Uterus (tissue), 4 donors: Measurements from ENCODE around the gene MMS22L. TPM values are rescaled to one million over a fixed set of nuclear protein-coding genes. Genes with fewer than 3 reads are reported as not detected.

Source experiments
- DNase-seq, 2 donors: peaks; one replicate each; pipeline ENCODE4 v3.0.0-alpha.2; 2019 to 2020
- H3K27ac ChIP-seq, 2 donors: fragments of 200-600 bp; sonication (generic); 1 replicate in 1 of 2; 2 replicates in 1 of 2; pipeline ENCODE4 v1.5.1; 2016 to 2018
- H3K27me3 ChIP-seq, 2 donors: fragments of 200-600 bp; sonication (generic); one replicate each; pipeline ENCODE4 v1.5.1; 2018 to 2019; ENCODE audit warnings: control low read depth in 1 of 2
- H3K36me3 ChIP-seq, 2 donors: fragments of 200-600 bp; sonication (generic); one replicate each; pipeline ENCODE4 v1.5.1; 2019; ENCODE audit warnings: control low read depth in 1 of 2
- H3K4me1 ChIP-seq, 2 donors: fragments of 200-600 bp; sonication (generic); one replicate each; pipeline ENCODE4 v1.5.1; 2018 to 2019; ENCODE audit warnings: control low read depth in 1 of 2
- H3K4me3 ChIP-seq, 2 donors: fragments of 200-600 bp; sonication (generic); 1 replicate in 1 of 2; 2 replicates in 1 of 2; pipeline ENCODE4 v1.5.1; 2018 to 2019; ENCODE audit warnings: mild to moderate bottlenecking in 1 of 2
- H3K9me3 ChIP-seq, 2 donors: fragments of 200-600 bp; sonication (generic); one replicate each; pipeline ENCODE4 v1.5.1; 2019; ENCODE audit warnings: control low read depth in 1 of 2
- POLR2A ChIP-seq, 2 donors: fragments of 450-650 bp; IDR thresholded peaks; one replicate each; pipeline ENCODE4 v1.6.1; 2016; ENCODE audit warnings: antibody characterized with exemption in 2 of 2, mild to moderate bottlenecking in 1 of 2, moderate library complexity in 1 of 2
- intact Hi-C: fragments of 100-400 bp; cut with DNase I; formaldehyde crosslinking; loops from one replicate; pipeline ENCODE4 v1.15.1; 2023; ENCODE audit warnings: low total_unique reads
- total RNA-seq, 4 donors: library from RNA; depleted of rRNA in 3 of 4; stranded (reverse); fragments of >200 nt in 3 of 4; gene quantifications; one replicate each; pipeline versions ENCODE4 v1.1.0 to v1.2.4, GENCODE V29; 2014 to 2023
- TF ChIP-seq, protein P1 (sequence below), 4 experiments: fragments of 200-600 bp in 2 of 4; fragments of 450-650 bp in 2 of 4; sonication (generic) in 2 of 4; IDR thresholded peaks; one replicate each; pipeline ENCODE4 v1.5.1; 2016 to 2019; ENCODE audit warnings: antibody characterized with exemption in 4 of 4, mild to moderate bottlenecking in 2 of 4, moderate library complexity in 1 of 4
- donor health status: DM: yes; HTN: yes; CAD: no.

The MMS22L gene
- total RNA-seq, 4 donors from 2014 or later, result 1.5 to 36.7 (median 9.8) TPM

DNA sequence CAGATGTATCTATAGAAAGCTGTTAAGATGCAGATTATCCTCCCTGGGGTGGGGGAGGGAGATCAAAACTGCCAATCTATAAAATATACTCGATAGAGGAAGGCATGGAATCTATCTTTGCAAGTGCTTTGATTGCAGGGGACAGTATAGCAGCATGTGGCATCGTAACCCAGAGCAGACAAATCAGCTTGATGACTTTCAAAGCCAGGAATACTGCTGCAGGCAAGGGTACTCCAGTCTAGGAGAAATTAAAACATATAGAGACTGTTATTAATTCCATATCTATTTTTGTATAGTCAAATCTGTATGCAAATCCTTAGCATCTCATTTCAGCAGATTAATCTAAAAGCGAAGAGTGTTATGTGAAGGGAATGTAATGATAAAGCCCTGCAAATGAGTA lies 159.4 kb downstream of the MMS22L start:
- TF ChIP-seq POLR2A (IDR thresholded peaks at IDR 0.05), result no peak
- TF ChIP-seq, protein P1, sequence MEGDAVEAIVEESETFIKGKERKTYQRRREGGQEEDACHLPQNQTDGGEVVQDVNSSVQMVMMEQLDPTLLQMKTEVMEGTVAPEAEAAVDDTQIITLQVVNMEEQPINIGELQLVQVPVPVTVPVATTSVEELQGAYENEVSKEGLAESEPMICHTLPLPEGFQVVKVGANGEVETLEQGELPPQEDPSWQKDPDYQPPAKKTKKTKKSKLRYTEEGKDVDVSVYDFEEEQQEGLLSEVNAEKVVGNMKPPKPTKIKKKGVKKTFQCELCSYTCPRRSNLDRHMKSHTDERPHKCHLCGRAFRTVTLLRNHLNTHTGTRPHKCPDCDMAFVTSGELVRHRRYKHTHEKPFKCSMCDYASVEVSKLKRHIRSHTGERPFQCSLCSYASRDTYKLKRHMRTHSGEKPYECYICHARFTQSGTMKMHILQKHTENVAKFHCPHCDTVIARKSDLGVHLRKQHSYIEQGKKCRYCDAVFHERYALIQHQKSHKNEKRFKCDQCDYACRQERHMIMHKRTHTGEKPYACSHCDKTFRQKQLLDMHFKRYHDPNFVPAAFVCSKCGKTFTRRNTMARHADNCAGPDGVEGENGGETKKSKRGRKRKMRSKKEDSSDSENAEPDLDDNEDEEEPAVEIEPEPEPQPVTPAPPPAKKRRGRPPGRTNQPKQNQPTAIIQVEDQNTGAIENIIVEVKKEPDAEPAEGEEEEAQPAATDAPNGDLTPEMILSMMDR (IDR thresholded peaks at IDR 0.05), result no peak
- intact Hi-C loops, result no loop called here

GRCh38 chr6:97123112-97123511 lies 159.9 kb downstream of the MMS22L start:
- Histone ChIP-seq H3K9me3 (peaks cover 0 to 2% of the 10 kb centered on the region in 2 donors), H3K4me1 (no peaks in the 10 kb centered on the region), H3K27ac (no peak overlapping the region), H3K27me3 (no peaks in the 10 kb centered on the region), H3K4me3 (no peak overlapping the region), H3K36me3 (no peaks in the 10 kb centered on the region)
- TF ChIP-seq, protein P1 (IDR thresholded peaks at IDR 0.05), result no peak
- no peak for TF ChIP-seq POLR2A (IDR thresholded peaks at IDR 0.05)
- no peak for DNase-seq
- intact Hi-C loops, result no loop called here

More for the DNA sequence above, 159.4 kb downstream of the MMS22L start:
- peaks cover 0 to 2% of the 10 kb centered on the region in 2 donors for H3K9me3 ChIP-seq
- H3K27me3 ChIP-seq, result no peaks in the 10 kb centered on the region
- H3K4me3 ChIP-seq, result no peak overlapping the region
- H3K4me1 ChIP-seq, result no peaks in the 10 kb centered on the region
- DNase-seq, result no peak
- H3K27ac ChIP-seq, result no peak overlapping the region
- no peaks in the 10 kb centered on the region for H3K36me3 ChIP-seq

- DNase-seq, result no peak
- no peaks in the 10 kb centered on the region for H3K36me3 ChIP-seq
- H3K27me3 ChIP-seq, result no peaks in the 10 kb centered on the region
- intact Hi-C loops, result no loop called here
- H3K9me3 ChIP-seq, result peaks cover 0 to 2% of the 10 kb centered on the region in 2 donors
- TF ChIP-seq, protein P1 (IDR thresholded peaks at IDR 0.05), result no peak
- no peak for TF ChIP-seq POLR2A (IDR thresholded peaks at IDR 0.05)
- H3K27ac ChIP-seq, result no peak overlapping the region
- no peak overlapping the region for H3K4me3 ChIP-seq
- no peaks in the 10 kb centered on the region for H3K4me1 ChIP-seq
Observed at GRCh38 chr6:97120511-97120910, 162.5 kb downstream of the MMS22L start.

DNA sequence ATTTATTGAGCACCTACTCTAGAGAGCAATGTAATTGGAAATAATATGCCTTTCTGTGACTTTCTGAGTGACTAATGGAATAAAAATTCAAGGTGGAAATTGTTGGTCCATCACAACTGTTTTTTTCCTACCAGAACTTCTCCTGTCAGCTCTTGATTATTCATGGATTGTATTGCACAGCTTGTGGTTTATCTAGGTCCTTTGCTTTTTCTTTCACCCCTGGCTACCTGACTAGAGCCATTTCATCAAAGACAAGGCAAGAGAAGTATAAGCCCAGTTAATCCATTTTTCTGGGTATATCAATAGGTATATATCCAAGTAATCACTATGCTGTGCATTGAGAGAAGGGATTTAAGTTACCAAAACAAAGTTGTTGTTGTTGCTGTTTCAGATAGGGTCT lies 168.4 kb downstream of the MMS22L start:
- Histone ChIP-seq H3K27ac (no peak overlapping the region), H3K4me3 (no peak overlapping the region), H3K4me1 (no peaks in the 10 kb centered on the region), H3K27me3 (no peaks in the 10 kb centered on the region), H3K9me3 (no peaks in the 10 kb centered on the region), H3K36me3 (no peaks in the 10 kb centered on the region)
- no peak for TF ChIP-seq POLR2A (IDR thresholded peaks at IDR 0.05)
- TF ChIP-seq, protein P1 (IDR thresholded peaks at IDR 0.05), result no peak
- no peak for DNase-seq
- intact Hi-C loops, result no loop called here

GRCh38 chr6:97113170-97113569 lies 169.8 kb downstream of the MMS22L start:
- Histone ChIP-seq H3K27ac (no peak overlapping the region), H3K9me3 (no peaks in the 10 kb centered on the region), H3K27me3 (no peaks in the 10 kb centered on the region), H3K4me1 (no peaks in the 10 kb centered on the region), H3K4me3 (no peak overlapping the region), H3K36me3 (no peaks in the 10 kb centered on the region)
- intact Hi-C loops, result no loop called here
- DNase-seq, result no peak
- TF ChIP-seq, protein P1 (IDR thresholded peaks at IDR 0.05), result no peak
- no peak for TF ChIP-seq POLR2A (IDR thresholded peaks at IDR 0.05)
